Body of pancreas (tissue), 4 donors: ENCODE data around the gene TNS2. TPM values are rescaled to one million over a fixed set of nuclear protein-coding genes. Genes with fewer than 3 reads are reported as not detected.

Experiments used
- ATAC-seq: fragments of 150-250 bp; one replicate; pipeline ENCODE4 v1.9.1; 2016
- DNase-seq, 4 donors: peaks; one replicate each; pipeline ENCODE4 v3.0.0-alpha.2; 2019
- H3K27ac ChIP-seq, 4 donors: fragments of 200-600 bp; sonication (generic); 1 replicate in 3 of 4; 2 replicates in 1 of 4; pipeline versions ENCODE4 v1.5.1 to v1.6.1; 2016 to 2019; ENCODE audit warnings: mild to moderate bottlenecking in 1 of 4, mixed read lengths in 1 of 4, moderate library complexity in 1 of 4
- H3K27me3 ChIP-seq, 2 donors: fragments of 200-600 bp; sonication (generic); one replicate each; pipeline ENCODE4 v1.6.0; 2016; ENCODE audit warnings: mild to moderate bottlenecking in 1 of 2
- H3K36me3 ChIP-seq, 2 donors: fragments of 200-600 bp; sonication (generic); replicated peaks in 1 of 2; 2 replicates each; pipeline ENCODE4 v1.5.1; 2016; ENCODE audit warnings: low read depth in 2 of 2; ENCODE audit not compliant: insufficient read depth in 1 of 2
- H3K4me1 ChIP-seq: fragments of 200-600 bp; sonication (generic); one replicate; pipeline ENCODE4 v1.6.0; 2016
- H3K4me3 ChIP-seq, 2 donors: fragments of 200-600 bp; sonication (generic); 1 replicate in 1 of 2; 2 replicates in 1 of 2; pipeline ENCODE4 v1.5.1; 2016 to 2019
- H3K9me3 ChIP-seq, 3 donors: fragments of 200-600 bp; sonication (generic); 1 replicate in 2 of 3; 2 replicates in 1 of 3; pipeline ENCODE4 v1.5.1; 2016
- CTCF ChIP-seq, 7 experiments: fragments of 450-650 bp in 4 of 7; fragments of 200-600 bp in 3 of 7; sonication (generic) in 3 of 7; IDR thresholded peaks; one replicate each; pipeline ENCODE4 v1.5.1; 2016 to 2019; ENCODE audit warnings: antibody characterized with exemption in 7 of 7
- POLR2A ChIP-seq, 3 donors: fragments of 450-650 bp; IDR thresholded peaks; one replicate each; pipeline ENCODE4 v1.6.1; 2016; ENCODE audit warnings: antibody characterized with exemption in 3 of 3, mild to moderate bottlenecking in 2 of 3
- WGBS, 2 donors: methylation state at CpG; one replicate each; pipeline ENCODE4 v1.1.5; 2017; 5-methylcytosine and 5-hydroxymethylcytosine counted together
- intact Hi-C: fragments of 100-400 bp; cut with DNase I; formaldehyde crosslinking; loops from one replicate; pipeline ENCODE4 v1.15.1; 2023
- total RNA-seq, 2 donors: library from RNA; depleted of rRNA; stranded (reverse); fragments of >200 nt; gene quantifications; one replicate each; pipeline ENCODE4 v1.1.0, GENCODE V29; 2016

TNS2 gene
- total RNA-seq, 2 donors from 2014 or later, result 75.5 to 113 TPM

- DNase-seq (peak in 1 of 4 donors; percentile 45), ATAC-seq (peak; percentile 79)
- Histone ChIP-seq H3K4me3 (no peak overlapping the region), H3K27ac (peak overlapping the region; percentile 60 to 82 (median 78)), H3K9me3 (no peaks in the 10 kb centered on the region), H3K27me3 (no peaks in the 10 kb centered on the region), H3K36me3 (no peaks in the 10 kb centered on the region), H3K4me1 (peaks cover 43% of the 10 kb centered on the region)
- 77 to 84% methylated on average over 10 to 12 of the region's 12 CpGs for WGBS, 2 donors
- TF ChIP-seq CTCF (IDR thresholded peaks at IDR 0.05), result no peak
- peak in 1 of 3 donors; percentile 31 for TF ChIP-seq POLR2A (IDR thresholded peaks at IDR 0.05)
- intact Hi-C loops, result loop anchor here (5.0 kb wide), 1 partner anchor 35 kb away; no protein-coding TSS in a partner anchor
These were observed 52.3 kb downstream of the TNS2 start for GRCh38 chr12:53101931-53102781.

- no peak for ATAC-seq
- H3K9me3 ChIP-seq, result no peaks in the 10 kb centered on the region
- no peak for TF ChIP-seq POLR2A (IDR thresholded peaks at IDR 0.05)
- no peak for TF ChIP-seq CTCF (IDR thresholded peaks at IDR 0.05)
- intact Hi-C loops, result loop anchor here (5.0 kb wide), 1 partner anchor 36 kb away; no protein-coding TSS in a partner anchor
- H3K36me3 ChIP-seq, result no peaks in the 10 kb centered on the region
- DNase-seq, result no peak
- H3K27ac ChIP-seq, result peak within 1 kb of the TSS; percentile 60 to 82 (median 78)
- WGBS, 2 donors, result 68 to 69% methylated on average over 16 to 19 of the region's 23 CpGs
- no peaks in the 10 kb centered on the region for H3K27me3 ChIP-seq
- peaks cover 33% of the 10 kb centered on the region for H3K4me1 ChIP-seq
- no peak within 1 kb of the TSS for H3K4me3 ChIP-seq
These were observed 53.3 kb downstream of the TNS2 start, which contains the start of gene SOAT2 for GRCh38 chr12:53102883-53103807. TSS of gene SOAT2 (plus strand) at chr12:53103486. CDS start at chr12:53103578, 92 bp downstream.

- Histone ChIP-seq H3K9me3 (no peaks in the 10 kb centered on the region), H3K36me3 (no peaks in the 10 kb centered on the region), H3K4me3 (no peak overlapping the region), H3K27me3 (no peaks in the 10 kb centered on the region), H3K27ac (peak overlapping the region; percentile 4 to 82 (median 78)), H3K4me1 (peaks cover 25% of the 10 kb centered on the region)
- intact Hi-C loops, result loop anchor here (5.0 kb wide), 1 partner anchor 37 kb away; no protein-coding TSS in a partner anchor
- no peak for DNase-seq
- 61 to 85% methylated on average over 3 of the region's 3 CpGs for whole genome bisulfite sequencing, 2 donors
- ATAC-seq, result no peak
- TF ChIP-seq CTCF (IDR thresholded peaks at IDR 0.05), result no peak
These were observed 54.0 kb downstream of the TNS2 start for GRCh38 chr12:53103860-53104305.

- no peaks in the 10 kb centered on the region for H3K9me3 ChIP-seq
- no peak for ATAC-seq
- TF ChIP-seq POLR2A (IDR thresholded peaks at IDR 0.05), result no peak
- TF ChIP-seq CTCF (IDR thresholded peaks at IDR 0.05), result no peak
- no peaks in the 10 kb centered on the region for H3K36me3 ChIP-seq
- DNase-seq, result no peak
- H3K27ac ChIP-seq, result no peak overlapping the region
- H3K4me3 ChIP-seq, result no peak overlapping the region
- WGBS, 2 donors, result 86 to 90% methylated on average over 8 of the region's 8 CpGs
- H3K4me1 ChIP-seq, result peaks cover 20% of the 10 kb centered on the region
- no peaks in the 10 kb centered on the region for H3K27me3 ChIP-seq
- intact Hi-C loops, result no loop called here
These were observed 55.4 kb downstream of the TNS2 start for GRCh38 chr12:53105256-53105655.
